ENCODE measurements around the gene CPXM1. TPM values are rescaled to one million over a fixed set of nuclear protein-coding genes. Genes with fewer than 3 reads are reported as not detected.

Gene CPXM1
- total and polyA plus RNA-seq, 2 experiments from 2014 or later = 0.08 TPM; not detected in 1

GRCh38 chr20:2760297-2760951, 40.0 kb downstream of the CPXM1 start:
- WGBS, 2 experiments (ENCODE audit: low coverage in 1 of 2, low lambda C conversion rate in 2 of 2, missing lambda C conversion rate in 2 of 2) = 71 to 80% methylated on average over 6 to 7 of the region's 7 CpGs
- Histone ChIP-seq H3K9ac (no peak overlapping the region), H2AFZ (no peak overlapping the region), H3K4me3 (no peak overlapping the region), H3K9me2 (ENCODE audit: insufficient read depth) (no peaks in the 10 kb centered on the region), H3K9me3 (ENCODE audit: low read depth) (no peaks in the 10 kb centered on the region), H3K27me3 (replicated peaks; ENCODE audit: insufficient read depth) (peaks cover 67% of the 10 kb centered on the region), H3K27ac (no peak overlapping the region), H4K20me1 (ENCODE audit: insufficient read depth) (no peaks in the 10 kb centered on the region), H3K79me2 (ENCODE audit: insufficient read depth) (no peaks in the 10 kb centered on the region), H3K4me1 (ENCODE audit: insufficient read depth) (no peaks in the 10 kb centered on the region; the same call in 1 of the 2 replicates), H3K36me3 (ENCODE audit: low read depth) (no peaks in the 10 kb centered on the region), H3K4me2 (ENCODE audit: unreplicated experiment) (no peak overlapping the region), H3F3A (ENCODE audit: insufficient read depth) (no peaks in the 10 kb centered on the region)
- in situ Hi-C loops (cut with MboI) = no loop called here
- no peak for DNase-seq
- TF ChIP-seq EZH2 (IDR thresholded peaks at IDR 0.05; ENCODE audit: insufficient read depth, poor library complexity, severe bottlenecking) = no peak
- no peak for TF ChIP-seq EZH2phosphoT487 (IDR thresholded peaks at IDR 0.05; ENCODE audit: insufficient read depth, low read depth)

DNA sequence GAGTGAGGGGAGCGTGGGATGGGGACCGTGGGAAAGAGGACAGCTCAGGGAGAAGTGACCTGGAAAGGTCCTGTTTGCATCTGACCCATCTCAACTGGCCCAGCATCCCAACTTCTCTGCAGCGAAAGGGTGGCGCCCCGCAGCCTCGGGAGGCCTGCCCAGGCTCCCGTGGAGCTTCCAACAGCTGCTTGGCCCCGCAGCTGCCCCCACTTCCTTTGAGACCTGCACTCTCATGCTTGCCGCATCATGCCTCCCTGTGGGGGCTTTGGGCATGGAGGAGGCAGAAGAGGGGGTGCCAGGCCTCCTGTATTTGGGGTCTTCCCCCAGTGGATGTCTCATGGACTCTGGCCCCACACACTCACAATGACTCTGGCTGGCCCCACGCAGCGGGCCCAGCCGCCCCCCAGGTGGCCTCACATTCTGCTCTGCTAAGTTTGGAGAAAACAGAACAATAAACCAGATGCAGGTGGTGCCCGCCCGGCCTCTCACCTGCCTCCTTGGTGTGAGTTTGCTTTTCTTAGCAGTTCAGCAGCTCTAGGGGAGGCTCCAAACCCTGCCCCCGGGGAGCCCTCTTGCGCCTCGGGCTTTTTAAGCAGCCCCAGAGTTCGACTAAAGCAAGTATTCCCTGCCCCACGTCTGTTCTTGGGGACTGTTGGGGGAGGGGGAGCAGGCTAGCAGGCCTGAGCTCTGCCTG, 40.7 kb downstream of the CPXM1 start:
- H2AFZ ChIP-seq = no peak overlapping the region
- in situ Hi-C loops (cut with MboI) = loop anchor here (10.0 kb wide), 1 partner anchor 95 kb away; no protein-coding TSS in a partner anchor
- H3K4me2 ChIP-seq (ENCODE audit: unreplicated experiment) = no peak overlapping the region
- H3K79me2 ChIP-seq (ENCODE audit: insufficient read depth) = no peaks in the 10 kb centered on the region
- no peaks in the 10 kb centered on the region for H3K36me3 ChIP-seq (ENCODE audit: low read depth)
- no peak for DNase-seq
- TF ChIP-seq EZH2 (IDR thresholded peaks at IDR 0.05; ENCODE audit: insufficient read depth, poor library complexity, severe bottlenecking) (no peak), EZH2phosphoT487 (IDR thresholded peaks at IDR 0.05; ENCODE audit: insufficient read depth, low read depth) (no peak)
- H3F3A ChIP-seq (ENCODE audit: insufficient read depth) = no peaks in the 10 kb centered on the region
- H3K9me3 ChIP-seq (ENCODE audit: low read depth) = no peaks in the 10 kb centered on the region
- H3K4me1 ChIP-seq (ENCODE audit: insufficient read depth) = no peaks in the 10 kb centered on the region; the same call in 1 of the 2 replicates
- no peak overlapping the region for H3K4me3 ChIP-seq
- no peak overlapping the region for H3K9ac ChIP-seq
- 35 to 41% methylated on average over 19 of the region's 19 CpGs for WGBS, 2 experiments (ENCODE audit: low coverage in 1 of 2, low lambda C conversion rate in 2 of 2, missing lambda C conversion rate in 2 of 2)
- peaks cover 67% of the 10 kb centered on the region for H3K27me3 ChIP-seq (replicated peaks; ENCODE audit: insufficient read depth)
- H3K9me2 ChIP-seq (ENCODE audit: insufficient read depth) = no peaks in the 10 kb centered on the region
- H4K20me1 ChIP-seq (ENCODE audit: insufficient read depth) = no peaks in the 10 kb centered on the region
- no peak overlapping the region for H3K27ac ChIP-seq

GRCh38 chr20:2759143-2759542, 41.3 kb downstream of the CPXM1 start:
- H3K4me1 ChIP-seq (ENCODE audit: insufficient read depth) = no peaks in the 10 kb centered on the region; the same call in 1 of the 2 replicates
- H3K4me3 ChIP-seq = no peak overlapping the region
- no peak overlapping the region for H2AFZ ChIP-seq
- no peak for DNase-seq
- H3K27ac ChIP-seq = no peak overlapping the region
- in situ Hi-C loops (cut with MboI) = loop anchor here (10.0 kb wide), 1 partner anchor 96 kb away; no protein-coding TSS in a partner anchor
- no peak overlapping the region for H3K4me2 ChIP-seq (ENCODE audit: unreplicated experiment)
- no peaks in the 10 kb centered on the region for H3K36me3 ChIP-seq (ENCODE audit: low read depth)
- no peaks in the 10 kb centered on the region for H3K9me3 ChIP-seq (ENCODE audit: low read depth)
- TF ChIP-seq EZH2 (IDR thresholded peaks at IDR 0.05; ENCODE audit: insufficient read depth, poor library complexity, severe bottlenecking) (no peak), EZH2phosphoT487 (IDR thresholded peaks at IDR 0.05; ENCODE audit: insufficient read depth, low read depth) (no peak)
- H3F3A ChIP-seq (ENCODE audit: insufficient read depth) = no peaks in the 10 kb centered on the region
- no peak overlapping the region for H3K9ac ChIP-seq
- WGBS, 2 experiments (ENCODE audit: low coverage in 1 of 2, low lambda C conversion rate in 2 of 2, missing lambda C conversion rate in 2 of 2) = 49 to 54% methylated on average over 10 of the region's 10 CpGs
- peaks cover 67% of the 10 kb centered on the region for H3K27me3 ChIP-seq (replicated peaks; ENCODE audit: insufficient read depth)
- no peaks in the 10 kb centered on the region for H3K9me2 ChIP-seq (ENCODE audit: insufficient read depth)
- no peaks in the 10 kb centered on the region for H4K20me1 ChIP-seq (ENCODE audit: insufficient read depth)
- H3K79me2 ChIP-seq (ENCODE audit: insufficient read depth) = no peaks in the 10 kb centered on the region

- no peaks in the 10 kb centered on the region for H4K20me1 ChIP-seq (ENCODE audit: insufficient read depth)
- no peak for DNase-seq
- TF ChIP-seq EZH2 (IDR thresholded peaks at IDR 0.05; ENCODE audit: insufficient read depth, poor library complexity, severe bottlenecking) = no peak
- no peak for TF ChIP-seq EZH2phosphoT487 (IDR thresholded peaks at IDR 0.05; ENCODE audit: insufficient read depth, low read depth)
- no peaks in the 10 kb centered on the region for H3K9me2 ChIP-seq (ENCODE audit: insufficient read depth)
- H3K36me3 ChIP-seq (ENCODE audit: low read depth) = no peaks in the 10 kb centered on the region
- H2AFZ ChIP-seq = no peak overlapping the region
- no peak overlapping the region for H3K4me3 ChIP-seq
- H3F3A ChIP-seq (ENCODE audit: insufficient read depth) = no peaks in the 10 kb centered on the region
- H3K79me2 ChIP-seq (ENCODE audit: insufficient read depth) = no peaks in the 10 kb centered on the region
- no peak overlapping the region for H3K27ac ChIP-seq
- no peak overlapping the region for H3K9ac ChIP-seq
- WGBS, 2 experiments (ENCODE audit: low coverage in 1 of 2, low lambda C conversion rate in 2 of 2, missing lambda C conversion rate in 2 of 2) = 52 to 53% methylated on average over 5 of the region's 5 CpGs
- in situ Hi-C loops (cut with MboI) = loop anchor here (10.0 kb wide), 1 partner anchor 97 kb away; no protein-coding TSS in a partner anchor
- no peaks in the 10 kb centered on the region; the same call in 1 of the 2 replicates for H3K4me1 ChIP-seq (ENCODE audit: insufficient read depth)
- H3K27me3 ChIP-seq (replicated peaks; ENCODE audit: insufficient read depth) = peaks cover 67% of the 10 kb centered on the region
- H3K9me3 ChIP-seq (ENCODE audit: low read depth) = no peaks in the 10 kb centered on the region
- H3K4me2 ChIP-seq (ENCODE audit: unreplicated experiment) = no peak overlapping the region
Observed at GRCh38 chr20:2757969-2758368, 42.5 kb downstream of the CPXM1 start.
